Measurements from ENCODE around the gene LARP7.

Gene LARP7

DNA sequence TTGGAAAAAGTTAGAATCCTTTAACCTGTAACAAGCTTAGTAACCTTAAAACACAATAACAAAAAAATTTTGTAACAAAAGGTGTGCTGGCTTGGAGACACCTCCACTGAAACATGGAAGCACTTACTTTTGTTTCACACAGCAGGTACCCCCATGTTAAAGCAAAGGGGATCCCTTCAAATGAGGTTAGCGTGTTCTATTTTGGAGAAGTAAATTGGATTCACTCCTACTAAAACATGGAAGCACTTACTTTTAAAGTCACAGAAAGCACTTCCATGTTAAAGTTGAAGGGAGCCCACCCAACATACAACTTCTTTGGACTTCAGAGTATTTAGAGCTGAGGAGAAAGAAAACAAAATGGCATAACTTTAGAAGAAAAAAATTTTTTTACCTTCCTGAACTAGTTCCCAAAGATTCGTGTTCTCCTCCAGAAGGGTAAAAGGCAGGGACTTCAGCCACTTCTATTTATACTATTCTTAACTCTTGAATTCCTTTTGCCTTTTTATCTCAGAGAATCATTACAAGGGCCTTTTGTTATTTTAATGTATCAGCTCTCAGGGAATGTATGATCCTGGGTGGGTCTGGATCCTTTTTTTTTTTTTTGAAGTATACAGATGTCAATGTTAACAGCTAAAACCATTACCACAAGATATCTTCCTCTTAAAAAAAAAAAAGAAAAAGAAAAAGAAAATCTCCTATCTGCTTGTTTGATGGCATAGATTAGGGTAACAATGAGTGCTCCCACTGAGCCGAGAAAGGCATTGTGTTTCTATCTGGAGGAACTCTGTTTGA is 11.5 kb downstream of the LARP7 start:
- H3K4me2 ChIP-seq (ENCODE audit: low read depth, low read length, poor library complexity, severe bottlenecking): no peak overlapping the region
- TF ChIP-seq, protein P1, sequence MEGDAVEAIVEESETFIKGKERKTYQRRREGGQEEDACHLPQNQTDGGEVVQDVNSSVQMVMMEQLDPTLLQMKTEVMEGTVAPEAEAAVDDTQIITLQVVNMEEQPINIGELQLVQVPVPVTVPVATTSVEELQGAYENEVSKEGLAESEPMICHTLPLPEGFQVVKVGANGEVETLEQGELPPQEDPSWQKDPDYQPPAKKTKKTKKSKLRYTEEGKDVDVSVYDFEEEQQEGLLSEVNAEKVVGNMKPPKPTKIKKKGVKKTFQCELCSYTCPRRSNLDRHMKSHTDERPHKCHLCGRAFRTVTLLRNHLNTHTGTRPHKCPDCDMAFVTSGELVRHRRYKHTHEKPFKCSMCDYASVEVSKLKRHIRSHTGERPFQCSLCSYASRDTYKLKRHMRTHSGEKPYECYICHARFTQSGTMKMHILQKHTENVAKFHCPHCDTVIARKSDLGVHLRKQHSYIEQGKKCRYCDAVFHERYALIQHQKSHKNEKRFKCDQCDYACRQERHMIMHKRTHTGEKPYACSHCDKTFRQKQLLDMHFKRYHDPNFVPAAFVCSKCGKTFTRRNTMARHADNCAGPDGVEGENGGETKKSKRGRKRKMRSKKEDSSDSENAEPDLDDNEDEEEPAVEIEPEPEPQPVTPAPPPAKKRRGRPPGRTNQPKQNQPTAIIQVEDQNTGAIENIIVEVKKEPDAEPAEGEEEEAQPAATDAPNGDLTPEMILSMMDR (conservative IDR thresholded peaks at IDR 0.05; ENCODE audit: low read length): no peak
- TF ChIP-seq EZH2phosphoT487 (IDR thresholded peaks at IDR 0.05; ENCODE audit: borderline replicate concordance): no peak
- H3K4me1 ChIP-seq (ENCODE audit: insufficient read depth, low read length, poor library complexity, severe bottlenecking): no peaks in the 10 kb centered on the region
- no peaks in the 10 kb centered on the region for H3K9me3 ChIP-seq (ENCODE audit: insufficient read depth, low read depth, low read length)
- no peak overlapping the region for H2AFZ ChIP-seq (ENCODE audit: low read length)
- no peak overlapping the region for H3K9ac ChIP-seq (ENCODE audit: low read depth, low read length, poor library complexity, severe bottlenecking)
- peaks cover 50% of the 10 kb centered on the region; the same call in 1 of the 2 replicates for H3K36me3 ChIP-seq (ENCODE audit: insufficient read depth, low read length)
- H3K79me2 ChIP-seq (ENCODE audit: insufficient read depth, low read length): no peaks in the 10 kb centered on the region
- H3K4me3 ChIP-seq (ENCODE audit: low read length, poor library complexity, severe bottlenecking): no peak overlapping the region
- H3K27me3 ChIP-seq (ENCODE audit: insufficient read depth, low read length, poor library complexity, severe bottlenecking): no peaks in the 10 kb centered on the region
- no peaks in the 10 kb centered on the region for H4K20me1 ChIP-seq (ENCODE audit: insufficient read depth, low read length, poor library complexity, severe bottlenecking)
- no peaks in the 10 kb centered on the region for H3F3A ChIP-seq (ENCODE audit: low read depth)
- no peaks in the 10 kb centered on the region for H3K9me2 ChIP-seq (replicated peaks; ENCODE audit: low read depth, low read length)

- Histone ChIP-seq H3K9ac (ENCODE audit: low read depth, low read length, poor library complexity, severe bottlenecking) (no peak overlapping the region), H3K9me2 (replicated peaks; ENCODE audit: low read depth, low read length) (no peaks in the 10 kb centered on the region), H3K36me3 (ENCODE audit: insufficient read depth, low read length) (peaks cover 56% of the 10 kb centered on the region; the same call in 1 of the 2 replicates), H4K20me1 (ENCODE audit: insufficient read depth, low read length, poor library complexity, severe bottlenecking) (no peaks in the 10 kb centered on the region), H3K79me2 (ENCODE audit: insufficient read depth, low read length) (no peaks in the 10 kb centered on the region), H3K4me1 (ENCODE audit: insufficient read depth, low read length, poor library complexity, severe bottlenecking) (no peaks in the 10 kb centered on the region), H3K9me3 (ENCODE audit: insufficient read depth, low read depth, low read length) (no peaks in the 10 kb centered on the region), H3F3A (ENCODE audit: low read depth) (no peaks in the 10 kb centered on the region), H3K4me2 (ENCODE audit: low read depth, low read length, poor library complexity, severe bottlenecking) (no peak overlapping the region), H2AFZ (ENCODE audit: low read length) (no peak overlapping the region), H3K4me3 (ENCODE audit: low read length, poor library complexity, severe bottlenecking) (no peak overlapping the region), H3K27me3 (ENCODE audit: insufficient read depth, low read length, poor library complexity, severe bottlenecking) (no peaks in the 10 kb centered on the region)
- TF ChIP-seq, protein P1 (conservative IDR thresholded peaks at IDR 0.05; ENCODE audit: low read length): no peak
- no peak for TF ChIP-seq EZH2phosphoT487 (IDR thresholded peaks at IDR 0.05; ENCODE audit: borderline replicate concordance)
These were observed 12.1 kb downstream of the LARP7 start for GRCh38 chr4:112649055-112649408.

DNA sequence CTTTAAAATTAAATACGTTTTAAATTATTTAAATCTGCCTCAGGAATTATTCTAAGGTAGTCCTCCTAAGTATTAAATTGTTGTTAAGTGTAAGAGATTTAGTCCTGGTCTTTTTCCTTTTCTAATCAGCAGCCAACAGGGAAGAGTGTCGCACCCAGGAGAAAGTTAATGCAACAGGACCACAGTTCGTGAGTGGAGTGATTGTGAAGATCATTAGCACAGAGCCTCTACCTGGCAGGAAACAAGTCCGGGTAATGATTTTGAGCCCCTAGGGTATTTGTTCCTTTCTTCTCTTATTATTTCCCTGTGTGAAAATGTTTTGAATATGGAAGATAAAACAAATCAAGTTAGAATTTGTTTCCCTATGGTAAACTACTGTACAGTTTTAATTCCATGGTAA is 13.4 kb downstream of the LARP7 start:
- TF ChIP-seq, protein P1 (conservative IDR thresholded peaks at IDR 0.05; ENCODE audit: low read length): no peak
- TF ChIP-seq EZH2phosphoT487 (IDR thresholded peaks at IDR 0.05; ENCODE audit: borderline replicate concordance): no peak
- no peaks in the 10 kb centered on the region for H3K9me2 ChIP-seq (replicated peaks; ENCODE audit: low read depth, low read length)
- H3K9ac ChIP-seq (ENCODE audit: low read depth, low read length, poor library complexity, severe bottlenecking): no peak overlapping the region
- no peak overlapping the region for H3K4me3 ChIP-seq (ENCODE audit: low read length, poor library complexity, severe bottlenecking)
- H3K27me3 ChIP-seq (ENCODE audit: insufficient read depth, low read length, poor library complexity, severe bottlenecking): no peaks in the 10 kb centered on the region
- no peaks in the 10 kb centered on the region for H4K20me1 ChIP-seq (ENCODE audit: insufficient read depth, low read length, poor library complexity, severe bottlenecking)
- H3K36me3 ChIP-seq (ENCODE audit: insufficient read depth, low read length): peaks cover 59% of the 10 kb centered on the region; the same call in 1 of the 2 replicates
- no peaks in the 10 kb centered on the region for H3K79me2 ChIP-seq (ENCODE audit: insufficient read depth, low read length)
- H3K9me3 ChIP-seq (ENCODE audit: insufficient read depth, low read depth, low read length): no peaks in the 10 kb centered on the region
- no peaks in the 10 kb centered on the region for H3F3A ChIP-seq (ENCODE audit: low read depth)
- no peaks in the 10 kb centered on the region for H3K4me1 ChIP-seq (ENCODE audit: insufficient read depth, low read length, poor library complexity, severe bottlenecking)
- no peak overlapping the region for H2AFZ ChIP-seq (ENCODE audit: low read length)
- H3K4me2 ChIP-seq (ENCODE audit: low read depth, low read length, poor library complexity, severe bottlenecking): no peak overlapping the region

All from Loucy (cell line).